Astrocyte (in vitro differentiated cells and primary cell): ENCODE results near the gene C5orf15. TPM values are rescaled to one million over a fixed set of nuclear protein-coding genes. Genes with fewer than 3 reads are reported as not detected.

ENCODE experiments used
- DNase-seq: peaks from one replicate; pipeline ENCODE4 v3.0.0-alpha.2; 2010; ENCODE audit warnings: low read depth
- FAIRE-seq: peaks from 2 replicates; lab custom pipeline; 2011; peaks lifted over from hg19 to GRCh38; lab: Jason Lieb, UNC
- H2AFZ ChIP-seq: 2 replicates; pipeline ENCODE4 v1.6.0; 2012; ENCODE audit warnings: low read depth, low read length, inconsistent platforms
- H3K27ac ChIP-seq: 2 replicates; pipeline ENCODE4 v1.5.1; 2011; ENCODE audit warnings: low read depth, low read length, inconsistent platforms
- H3K27me3 ChIP-seq: 2 replicates; pipeline ENCODE4 v1.6.0; 2011; ENCODE audit warnings: low read length, inconsistent platforms; ENCODE audit not compliant: insufficient read depth
- H3K36me3 ChIP-seq: 2 replicates; pipeline ENCODE4 v1.5.1; 2011; ENCODE audit warnings: low read length, inconsistent platforms; ENCODE audit not compliant: insufficient read depth
- H3K4me1 ChIP-seq: 2 replicates; pipeline ENCODE4 v1.5.1; 2011; ENCODE audit warnings: low read length, inconsistent platforms; ENCODE audit not compliant: insufficient read depth
- H3K4me2 ChIP-seq: 2 replicates; pipeline ENCODE4 v1.6.0; 2012; ENCODE audit warnings: low read length, inconsistent platforms
- H3K4me3 ChIP-seq: 2 replicates; pipeline ENCODE4 v1.5.1; 2011; ENCODE audit warnings: low read depth, mild to moderate bottlenecking, low read length, inconsistent platforms; ENCODE audit not compliant: insufficient read depth
- H3K79me2 ChIP-seq: 2 replicates; pipeline ENCODE4 v1.6.0; 2012; ENCODE audit warnings: mild to moderate bottlenecking, low read length, inconsistent platforms; ENCODE audit not compliant: insufficient read depth
- H3K9ac ChIP-seq: 2 replicates; pipeline ENCODE4 v1.6.0; 2012; ENCODE audit warnings: mild to moderate bottlenecking, low read length, inconsistent platforms
- H3K9me3 ChIP-seq: 2 replicates; pipeline ENCODE4 v1.5.1; 2012; ENCODE audit warnings: low read depth, mild to moderate bottlenecking, low read length, inconsistent platforms; ENCODE audit not compliant: insufficient read depth
- H4K20me1 ChIP-seq: 2 replicates; pipeline ENCODE4 v1.6.0; 2012; ENCODE audit warnings: low read length, inconsistent platforms; ENCODE audit not compliant: insufficient read depth
- H3K27ac Mint-ChIP-seq: one replicate; pipeline ENCODE4 v1.8.0; 2021; ENCODE audit warnings: mild to moderate bottlenecking, mixed read lengths; ENCODE audit not compliant: unreplicated experiment
- H3K27me3 Mint-ChIP-seq: one replicate; pipeline ENCODE4 v1.8.0; 2021; ENCODE audit warnings: low read depth, mixed read lengths; ENCODE audit not compliant: unreplicated experiment
- H3K36me3 Mint-ChIP-seq: one replicate; pipeline ENCODE4 v1.8.0; 2021; ENCODE audit warnings: low read depth, mixed read lengths; ENCODE audit not compliant: unreplicated experiment
- H3K4me1 Mint-ChIP-seq: one replicate; pipeline ENCODE4 v1.8.0; 2021; ENCODE audit warnings: low read depth, mixed read lengths; ENCODE audit not compliant: unreplicated experiment
- H3K4me3 Mint-ChIP-seq: one replicate; pipeline ENCODE4 v1.8.0; 2021; ENCODE audit warnings: mild to moderate bottlenecking, moderate library complexity, mixed read lengths; ENCODE audit not compliant: unreplicated experiment
- H3K9me3 Mint-ChIP-seq: one replicate; pipeline ENCODE4 v1.8.0; 2021; ENCODE audit warnings: mild to moderate bottlenecking, mixed read lengths; ENCODE audit not compliant: unreplicated experiment
- CTCF ChIP-seq: IDR thresholded peaks from 2 replicates; pipeline ENCODE4 v1.5.1; 2011; ENCODE audit warnings: low read depth, mild to moderate bottlenecking, inconsistent platforms, low read length, moderate library complexity; ENCODE audit not compliant: insufficient read depth
- EZH2 ChIP-seq: IDR thresholded peaks from 2 replicates; pipeline ENCODE4 v1.6.1; 2012; ENCODE audit warnings: mild to moderate bottlenecking, low read length, inconsistent platforms; ENCODE audit not compliant: insufficient read depth
- total RNA-seq: library from RNA; stranded (reverse); gene quantifications from 2 replicates; pipeline ENCODE4 v1.2.1, GENCODE V29; 2021

Gene C5orf15
- total RNA-seq, 1 donor from 2014 or later, result 88.8 TPM

GRCh38 chr5:133925866-133926488 lies 42.4 kb downstream of the C5orf15 start:
- H3K36me3 ChIP-seq, result no peaks in the 10 kb centered on the region
- no peaks in the 10 kb centered on the region for H3K27me3 ChIP-seq
- H4K20me1 ChIP-seq, result no peaks in the 10 kb centered on the region
- H3K27ac ChIP-seq, result no peak overlapping the region
- no peak for TF ChIP-seq CTCF
- TF ChIP-seq EZH2, result no peak
- H3K79me2 ChIP-seq, result no peaks in the 10 kb centered on the region
- no peak overlapping the region for H3K9ac ChIP-seq
- H3K9me3 ChIP-seq, result no peaks in the 10 kb centered on the region
- H3K27ac Mint-ChIP-seq, result no peak overlapping the region
- DNase-seq (peak; percentile 46), FAIRE-seq (no peak)
- H3K4me2 ChIP-seq, result peak overlapping the region; percentile 37
- peaks cover 23% of the 10 kb centered on the region for H3K4me1 Mint-ChIP-seq
- no peaks in the 10 kb centered on the region for H3K9me3 Mint-ChIP-seq
- H3K4me1 ChIP-seq, result peaks cover 33% of the 10 kb centered on the region
- H3K4me3 ChIP-seq, result no peak overlapping the region
- H2AFZ ChIP-seq, result peak overlapping the region; percentile 13
- H3K36me3 Mint-ChIP-seq, result no peaks in the 10 kb centered on the region
- H3K4me3 Mint-ChIP-seq, result no peak overlapping the region
- H3K27me3 Mint-ChIP-seq, result peaks cover 13% of the 10 kb centered on the region

GRCh38 chr5:133925269-133925668 lies 43.2 kb downstream of the C5orf15 start:
- H3K27me3 ChIP-seq, result no peaks in the 10 kb centered on the region
- TF ChIP-seq CTCF (no peak), EZH2 (no peak)

GRCh38 chr5:133924221-133924920 lies 44.1 kb downstream of the C5orf15 start:
- no peak for TF ChIP-seq CTCF
- no peak for TF ChIP-seq EZH2
- H3K9me3 ChIP-seq, result no peaks in the 10 kb centered on the region
- no peak overlapping the region for H3K27ac Mint-ChIP-seq
- H3K4me3 ChIP-seq, result no peak overlapping the region
- H3K36me3 Mint-ChIP-seq, result peaks cover 2% of the 10 kb centered on the region
- FAIRE-seq (no peak), DNase-seq (no peak)
- no peaks in the 10 kb centered on the region for H3K27me3 ChIP-seq
- peaks cover 23% of the 10 kb centered on the region for H3K4me1 Mint-ChIP-seq
- peaks cover 10% of the 10 kb centered on the region for H3K27me3 Mint-ChIP-seq
- no peaks in the 10 kb centered on the region for H4K20me1 ChIP-seq
- no peak overlapping the region for H3K4me3 Mint-ChIP-seq
- H3K9me3 Mint-ChIP-seq, result no peaks in the 10 kb centered on the region
- H3K36me3 ChIP-seq, result no peaks in the 10 kb centered on the region
- H3K4me2 ChIP-seq, result no peak overlapping the region
- H2AFZ ChIP-seq, result peak overlapping the region; percentile 2
- H3K79me2 ChIP-seq, result no peaks in the 10 kb centered on the region
- H3K9ac ChIP-seq, result no peak overlapping the region
- no peak overlapping the region for H3K27ac ChIP-seq
- H3K4me1 ChIP-seq, result peaks cover 22% of the 10 kb centered on the region

More at GRCh38 chr5:133925269-133925668, 43.2 kb downstream of the C5orf15 start:
- no peak for FAIRE-seq
- peaks cover 29% of the 10 kb centered on the region for H3K4me1 ChIP-seq
- H3K9ac ChIP-seq, result no peak overlapping the region
- Mint-ChIP-seq H3K36me3 (peaks cover 2% of the 10 kb centered on the region), H3K9me3 (no peaks in the 10 kb centered on the region), H3K27me3 (peaks cover 13% of the 10 kb centered on the region), H3K4me3 (no peak overlapping the region), H3K27ac (no peak overlapping the region), H3K4me1 (peaks cover 23% of the 10 kb centered on the region)
- H3K4me2 ChIP-seq, result peak overlapping the region; percentile 37
- H3K27ac ChIP-seq, result no peak overlapping the region
- H4K20me1 ChIP-seq, result no peaks in the 10 kb centered on the region
- no peaks in the 10 kb centered on the region for H3K79me2 ChIP-seq
- no peaks in the 10 kb centered on the region for H3K9me3 ChIP-seq
- no peaks in the 10 kb centered on the region for H3K36me3 ChIP-seq
- no peak for DNase-seq
- H2AFZ ChIP-seq, result no peak overlapping the region
- H3K4me3 ChIP-seq, result no peak overlapping the region
